Measurements from ENCODE around the gene RNF5. TPM values are rescaled to one million over a fixed set of nuclear protein-coding genes. Genes with fewer than 3 reads are reported as not detected.
"Not testable (repeated sequence)": the region's sequence is repeated elsewhere in the genome, so short reads cannot be mapped to it uniquely, and the experiment has no call there.

RNF5 gene
- total RNA-seq, 1 donor from 2014 or later = 57.9 TPM

DNA sequence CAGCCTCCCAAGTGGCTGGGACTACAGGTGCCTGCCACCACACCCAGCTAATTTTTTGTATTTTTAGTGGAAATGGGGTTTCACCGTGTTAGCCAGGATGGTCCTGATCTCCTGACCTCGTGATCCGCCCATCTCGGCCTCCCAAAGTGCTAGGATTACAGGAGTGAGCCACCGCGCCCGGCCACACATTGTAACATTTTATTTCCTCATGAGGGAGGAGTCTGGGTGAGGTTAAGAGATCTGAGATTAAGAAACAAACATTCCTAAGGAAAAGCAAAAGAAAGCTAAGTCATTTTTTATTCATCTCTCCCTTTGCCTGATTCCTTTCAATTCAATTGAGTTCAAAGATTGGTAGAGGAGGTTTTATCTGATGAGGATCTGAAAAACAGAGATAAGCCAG is 34.0 kb upstream of the RNF5 start:
- H3K9ac ChIP-seq (ENCODE audit: low read depth in 1 of 3, low read length in 3 of 3); H3K4me3 ChIP-seq (ENCODE audit: low read length in 3 of 3); H3K27ac ChIP-seq (ENCODE audit: low read depth, low read length); H3K4me1 ChIP-seq (ENCODE audit: control insufficient read depth in 3 of 3, insufficient read depth in 3 of 3, low read length in 3 of 3); H3K36me3 ChIP-seq (ENCODE audit: control insufficient read depth in 3 of 3, insufficient read depth in 3 of 3, low read length in 3 of 3); H3K9me3 ChIP-seq (ENCODE audit: control insufficient read depth in 3 of 3, low read length in 3 of 3): not testable (repeated sequence)
- H3K27me3 ChIP-seq (ENCODE audit: control insufficient read depth in 3 of 3, insufficient read depth in 3 of 3, low read length in 3 of 3) = peaks cover 5 to 18% (median 17%) of the 10 kb centered on the region in 3 donors

GRCh38 chr6:32146287-32146686 is 31.9 kb upstream of the RNF5 start:
- H3K9me3 ChIP-seq (ENCODE audit: control insufficient read depth in 3 of 3, low read length in 3 of 3) = no peaks in the 10 kb centered on the region
- no peak overlapping the region for H3K27ac ChIP-seq (ENCODE audit: low read depth, low read length)
- H3K4me1 ChIP-seq (ENCODE audit: control insufficient read depth in 3 of 3, insufficient read depth in 3 of 3, low read length in 3 of 3) = no peaks in the 10 kb centered on the region
- no peak overlapping the region for H3K9ac ChIP-seq (ENCODE audit: low read depth in 1 of 3, low read length in 3 of 3)
- H3K36me3 ChIP-seq (ENCODE audit: control insufficient read depth in 3 of 3, insufficient read depth in 3 of 3, low read length in 3 of 3) = no peaks in the 10 kb centered on the region
- peaks cover 14 to 33% (median 25%) of the 10 kb centered on the region in 3 donors for H3K27me3 ChIP-seq (ENCODE audit: control insufficient read depth in 3 of 3, insufficient read depth in 3 of 3, low read length in 3 of 3)
- H3K4me3 ChIP-seq (ENCODE audit: low read length in 3 of 3) = no peak overlapping the region

GRCh38 chr6:32146687-32147086 is 31.5 kb upstream of the RNF5 start:
- H3K27me3 ChIP-seq (ENCODE audit: control insufficient read depth in 3 of 3, insufficient read depth in 3 of 3, low read length in 3 of 3) = peaks cover 17 to 34% (median 25%) of the 10 kb centered on the region in 3 donors

DNA sequence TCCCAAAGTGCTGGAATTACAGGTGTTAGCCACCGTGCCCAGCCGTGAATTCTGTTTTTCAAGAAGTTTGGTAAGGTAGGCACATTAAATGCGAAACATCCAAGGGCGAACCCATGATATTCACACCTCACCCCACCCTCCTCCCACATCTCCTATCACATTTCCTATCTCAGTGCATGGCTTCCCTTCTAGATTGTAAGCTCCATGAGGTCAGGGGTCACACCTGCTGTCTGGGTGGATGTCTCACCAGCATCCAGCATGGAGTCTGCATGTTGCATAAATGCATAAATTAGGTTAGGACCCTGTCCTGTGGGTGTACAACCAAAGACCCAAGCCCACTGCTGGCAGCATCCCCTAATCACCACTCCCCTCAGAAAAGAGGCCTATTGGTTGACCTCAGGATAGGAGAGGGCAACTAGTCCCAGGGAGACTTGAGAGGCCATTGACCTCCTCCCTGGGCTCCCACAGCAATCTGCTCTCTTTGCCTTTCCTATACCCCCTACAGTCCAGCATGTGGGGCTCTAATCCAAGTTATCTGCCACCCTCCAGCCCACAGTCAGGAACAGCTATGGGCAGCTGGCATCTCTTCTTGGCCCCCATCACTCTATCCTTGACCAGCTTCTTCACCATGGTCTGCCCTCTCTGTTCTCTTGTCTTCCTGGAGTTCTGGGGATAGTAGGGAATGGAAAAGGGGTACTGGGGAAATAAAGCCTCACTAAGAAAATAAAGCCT is 30.6 kb upstream of the RNF5 start:
- Histone ChIP-seq H3K27me3 (ENCODE audit: control insufficient read depth in 3 of 3, insufficient read depth in 3 of 3, low read length in 3 of 3) (peaks cover 17 to 34% (median 25%) of the 10 kb centered on the region in 3 donors), H3K4me1 (ENCODE audit: control insufficient read depth in 3 of 3, insufficient read depth in 3 of 3, low read length in 3 of 3) (peaks cover 6 to 7% (median 7%) of the 10 kb centered on the region in 3 donors), H3K27ac (ENCODE audit: low read depth, low read length) (no peak overlapping the region), H3K4me3 (ENCODE audit: low read length in 3 of 3) (no peak overlapping the region), H3K9ac (ENCODE audit: low read depth in 1 of 3, low read length in 3 of 3) (no peak overlapping the region), H3K9me3 (ENCODE audit: control insufficient read depth in 3 of 3, low read length in 3 of 3) (no peaks in the 10 kb centered on the region), H3K36me3 (ENCODE audit: control insufficient read depth in 3 of 3, insufficient read depth in 3 of 3, low read length in 3 of 3) (no peaks in the 10 kb centered on the region)

More at GRCh38 chr6:32146687-32147086, 31.5 kb upstream of the RNF5 start:
- no peak overlapping the region for H3K9ac ChIP-seq (ENCODE audit: low read depth in 1 of 3, low read length in 3 of 3)
- no peaks in the 10 kb centered on the region for H3K4me1 ChIP-seq (ENCODE audit: control insufficient read depth in 3 of 3, insufficient read depth in 3 of 3, low read length in 3 of 3)
- H3K27ac ChIP-seq (ENCODE audit: low read depth, low read length) = no peak overlapping the region
- no peaks in the 10 kb centered on the region for H3K36me3 ChIP-seq (ENCODE audit: control insufficient read depth in 3 of 3, insufficient read depth in 3 of 3, low read length in 3 of 3)
- H3K4me3 ChIP-seq (ENCODE audit: low read length in 3 of 3) = no peak overlapping the region
- no peaks in the 10 kb centered on the region for H3K9me3 ChIP-seq (ENCODE audit: control insufficient read depth in 3 of 3, low read length in 3 of 3)

DNA sequence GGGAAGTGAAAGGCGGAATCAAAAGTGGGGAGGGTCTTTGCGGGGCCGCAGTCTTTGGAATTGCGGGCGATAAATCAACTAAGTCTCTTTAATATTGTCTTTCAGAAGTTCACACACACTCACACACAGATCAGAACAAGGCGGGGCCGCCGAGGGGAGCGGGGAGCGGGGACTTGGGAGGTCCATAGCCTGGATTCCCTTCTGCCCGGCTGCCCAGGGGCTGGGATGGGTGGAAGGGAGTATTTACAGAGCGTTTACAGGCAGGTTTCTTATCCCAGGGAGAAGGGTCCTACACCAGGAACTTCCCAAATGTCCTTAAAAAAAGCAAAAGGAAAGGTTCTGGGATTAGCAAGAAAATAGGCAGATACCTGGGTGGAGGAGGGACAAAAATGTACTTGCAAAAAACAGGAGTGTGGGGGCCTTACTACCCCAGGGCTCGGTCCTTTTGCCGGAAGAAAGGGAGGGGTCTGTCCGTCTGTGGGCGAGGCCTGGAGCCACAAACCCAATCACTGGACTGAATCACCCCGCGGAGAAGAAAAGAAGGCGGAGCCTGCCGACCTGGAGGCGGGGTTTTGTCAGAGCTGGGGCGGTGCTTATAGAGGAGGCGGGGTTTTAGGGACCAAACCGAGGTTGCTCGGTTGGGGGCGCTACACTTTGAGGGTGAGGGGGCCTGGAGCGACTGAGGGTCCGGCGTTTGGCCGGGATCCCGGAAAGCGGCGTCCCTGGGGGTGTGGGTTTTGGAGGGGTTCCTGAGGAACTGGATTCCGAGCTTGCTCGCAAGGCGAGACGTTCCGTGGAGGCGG is 29.7 kb upstream of the RNF5 start:
- no peaks in the 10 kb centered on the region for H3K36me3 ChIP-seq (ENCODE audit: control insufficient read depth in 3 of 3, insufficient read depth in 3 of 3, low read length in 3 of 3)
- peaks cover 13 to 15% (median 13%) of the 10 kb centered on the region in 3 donors for H3K4me1 ChIP-seq (ENCODE audit: control insufficient read depth in 3 of 3, insufficient read depth in 3 of 3, low read length in 3 of 3)
- peaks cover 17 to 34% (median 25%) of the 10 kb centered on the region in 3 donors for H3K27me3 ChIP-seq (ENCODE audit: control insufficient read depth in 3 of 3, insufficient read depth in 3 of 3, low read length in 3 of 3)
- peak overlapping the region in 2 of 3 donors; percentile 14 to 32 for H3K4me3 ChIP-seq (ENCODE audit: low read length in 3 of 3)
- no peak overlapping the region for H3K27ac ChIP-seq (ENCODE audit: low read depth, low read length)
- no peak overlapping the region for H3K9ac ChIP-seq (ENCODE audit: low read depth in 1 of 3, low read length in 3 of 3)
- H3K9me3 ChIP-seq (ENCODE audit: control insufficient read depth in 3 of 3, low read length in 3 of 3) = no peaks in the 10 kb centered on the region

- peaks cover 15 to 20% (median 15%) of the 10 kb centered on the region in 3 donors for H3K4me1 ChIP-seq (ENCODE audit: control insufficient read depth in 3 of 3, insufficient read depth in 3 of 3, low read length in 3 of 3)
- peak overlapping the region in 2 of 3 donors; percentile 0 to 32 for H3K4me3 ChIP-seq (ENCODE audit: low read length in 3 of 3)
- H3K9me3 ChIP-seq (ENCODE audit: control insufficient read depth in 3 of 3, low read length in 3 of 3) = no peaks in the 10 kb centered on the region
- H3K9ac ChIP-seq (ENCODE audit: low read depth in 1 of 3, low read length in 3 of 3) = no peak overlapping the region
- H3K27ac ChIP-seq (ENCODE audit: low read depth, low read length) = no peak overlapping the region
- H3K36me3 ChIP-seq (ENCODE audit: control insufficient read depth in 3 of 3, insufficient read depth in 3 of 3, low read length in 3 of 3) = no peaks in the 10 kb centered on the region
- H3K27me3 ChIP-seq (ENCODE audit: control insufficient read depth in 3 of 3, insufficient read depth in 3 of 3, low read length in 3 of 3) = peaks cover 17 to 34% (median 25%) of the 10 kb centered on the region in 3 donors
Measured at GRCh38 chr6:32149092-32149755, 29.0 kb upstream of the RNF5 start.

GRCh38 chr6:32149932-32150870 is 28.0 kb upstream of the RNF5 start:
- no peaks in the 10 kb centered on the region for H3K9me3 ChIP-seq (ENCODE audit: control insufficient read depth in 3 of 3, low read length in 3 of 3)
- H3K9ac ChIP-seq (ENCODE audit: low read depth in 1 of 3, low read length in 3 of 3) = no peak overlapping the region
- peaks cover 17 to 34% (median 25%) of the 10 kb centered on the region in 3 donors for H3K27me3 ChIP-seq (ENCODE audit: control insufficient read depth in 3 of 3, insufficient read depth in 3 of 3, low read length in 3 of 3)
- H3K27ac ChIP-seq (ENCODE audit: low read depth, low read length) = no peak overlapping the region
- no peak overlapping the region for H3K4me3 ChIP-seq (ENCODE audit: low read length in 3 of 3)
- peaks cover 0 to under 1% (median 0%) of the 10 kb centered on the region in 3 donors for H3K36me3 ChIP-seq (ENCODE audit: control insufficient read depth in 3 of 3, insufficient read depth in 3 of 3, low read length in 3 of 3)
- H3K4me1 ChIP-seq (ENCODE audit: control insufficient read depth in 3 of 3, insufficient read depth in 3 of 3, low read length in 3 of 3) = peaks cover 24 to 29% (median 24%) of the 10 kb centered on the region in 3 donors

DNA sequence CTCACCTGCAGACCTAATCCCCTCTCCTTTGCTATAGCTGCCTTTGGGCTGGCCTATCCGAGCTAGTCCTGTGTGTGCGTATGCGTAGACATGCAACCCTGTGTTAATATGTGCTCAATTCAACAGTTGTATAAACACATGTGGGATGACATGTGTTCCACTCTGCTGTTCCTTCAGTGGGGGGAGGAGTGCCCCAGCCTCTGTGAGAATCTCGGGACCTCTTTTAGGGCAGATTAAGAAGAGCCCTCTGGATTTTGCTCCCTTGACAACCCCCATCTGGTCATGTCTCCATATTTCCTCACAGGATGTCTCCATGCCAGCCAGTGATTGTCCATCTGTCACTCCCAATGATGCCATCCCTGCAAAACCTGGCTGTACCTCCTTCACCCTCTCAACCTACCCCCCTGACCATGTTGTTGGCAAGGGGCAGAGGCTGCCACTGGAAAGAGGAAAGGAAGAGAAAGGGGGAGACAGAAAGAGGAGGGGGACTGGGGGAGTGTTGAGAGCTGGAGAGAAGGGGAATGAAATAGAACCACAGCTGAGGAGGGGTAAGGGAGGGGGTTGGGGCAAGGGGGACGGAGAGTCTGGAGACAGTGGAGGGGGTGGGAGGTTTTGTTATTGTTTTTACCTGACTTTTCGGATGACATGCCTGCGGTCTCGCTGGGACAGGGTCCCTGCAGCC is 26.9 kb upstream of the RNF5 start:
- Histone ChIP-seq H3K4me1 (ENCODE audit: control insufficient read depth in 3 of 3, insufficient read depth in 3 of 3, low read length in 3 of 3) (peaks cover 28 to 35% (median 29%) of the 10 kb centered on the region in 3 donors), H3K27me3 (ENCODE audit: control insufficient read depth in 3 of 3, insufficient read depth in 3 of 3, low read length in 3 of 3) (peaks cover 17 to 34% (median 25%) of the 10 kb centered on the region in 3 donors), H3K9ac (ENCODE audit: low read depth in 1 of 3, low read length in 3 of 3) (no peak overlapping the region), H3K9me3 (ENCODE audit: control insufficient read depth in 3 of 3, low read length in 3 of 3) (no peaks in the 10 kb centered on the region), H3K4me3 (ENCODE audit: low read length in 3 of 3) (peak overlapping the region in 2 of 3 donors; percentile 17 to 26), H3K27ac (ENCODE audit: low read depth, low read length) (no peak overlapping the region), H3K36me3 (ENCODE audit: control insufficient read depth in 3 of 3, insufficient read depth in 3 of 3, low read length in 3 of 3) (peaks cover 3 to 5% (median 4%) of the 10 kb centered on the region in 3 donors)

Data from skeletal muscle tissue (tissue), 4 donors.